Neuronal stem cell (in vitro differentiated cells): ENCODE data around the gene PCNX3.

Experiments
- DNase-seq: peaks from one replicate; pipeline ENCODE4 v3.0.0-alpha.2; 2013; ENCODE audit warnings: low spot score
- H2AFZ ChIP-seq: one replicate; pipeline ENCODE4 v1.6.1; 2013; ENCODE audit warnings: mild to moderate bottlenecking, low read length, inconsistent platforms
- H2AK5ac ChIP-seq: 2 replicates; pipeline ENCODE4 v1.6.1; 2013; ENCODE audit warnings: low read depth, mild to moderate bottlenecking, inconsistent platforms, low read length, moderate library complexity, mixed read lengths
- H2BK120ac ChIP-seq: 2 replicates; pipeline ENCODE4 v1.6.1; 2013; ENCODE audit warnings: low read depth, mild to moderate bottlenecking, inconsistent platforms, low read length, moderate library complexity, mixed read lengths
- H2BK12ac ChIP-seq: one replicate; pipeline ENCODE4 v1.6.1; 2013; ENCODE audit warnings: low read length, inconsistent platforms
- H2BK15ac ChIP-seq: 2 replicates; pipeline ENCODE4 v1.6.1; 2013; ENCODE audit warnings: mild to moderate bottlenecking, low read length, inconsistent platforms, mixed read lengths
- H2BK5ac ChIP-seq: one replicate; pipeline ENCODE4 v1.6.1; 2013; ENCODE audit warnings: inconsistent platforms, mild to moderate bottlenecking, low read length, moderate library complexity
- H3K14ac ChIP-seq: one replicate; pipeline ENCODE4 v1.6.1; 2013; ENCODE audit warnings: low read length, inconsistent platforms
- H3K18ac ChIP-seq: 2 replicates; pipeline ENCODE4 v1.6.1; 2013; ENCODE audit warnings: low read length, inconsistent platforms
- H3K23ac ChIP-seq: 2 replicates; pipeline ENCODE4 v1.6.1; 2013; ENCODE audit warnings: low read depth, mild to moderate bottlenecking, mixed read lengths, low read length, inconsistent platforms; ENCODE audit not compliant: poor library complexity
- H3K27ac ChIP-seq: replicated peaks from 3 replicates; pipeline ENCODE4 v1.5.1; 2013; ENCODE audit warnings: low read length, inconsistent platforms
- H3K27me3 ChIP-seq, 3 experiments: 2 replicates each; pipeline ENCODE4 v1.6.1; 2013; ENCODE audit warnings: low read length in 3 of 3, mild to moderate bottlenecking in 2 of 3, inconsistent platforms in 1 of 3, low read depth in 1 of 3, mixed read lengths in 1 of 3, moderate library complexity in 1 of 3; ENCODE audit not compliant: control insufficient read depth in 3 of 3, insufficient read depth in 3 of 3
- H3K36me3 ChIP-seq, 2 donors: replicated peaks in 1 of 2; 2 replicates each; pipeline ENCODE4 v1.6.1; 2013; ENCODE audit warnings: low read length in 2 of 2; ENCODE audit not compliant: control insufficient read depth in 2 of 2, insufficient read depth in 2 of 2
- H3K4ac ChIP-seq: 2 replicates; pipeline ENCODE4 v1.6.1; 2013; ENCODE audit warnings: inconsistent platforms, mild to moderate bottlenecking, low read length, moderate library complexity
- H3K4me1 ChIP-seq, 2 donors: 1 replicate in 1 of 2; 2 replicates in 1 of 2; pipeline ENCODE4 v1.6.1; 2013; ENCODE audit warnings: low read length in 2 of 2, low read depth in 1 of 2; ENCODE audit not compliant: control insufficient read depth in 2 of 2, insufficient read depth in 1 of 2
- H3K4me2 ChIP-seq: one replicate; pipeline ENCODE4 v1.6.1; 2013; ENCODE audit warnings: mild to moderate bottlenecking, low read length, inconsistent platforms; ENCODE audit not compliant: insufficient read depth, poor library complexity, severe bottlenecking
- H3K4me3 ChIP-seq, 2 donors: 2 replicates each; pipeline ENCODE4 v1.5.1; 2013; ENCODE audit warnings: low read length in 2 of 2, mild to moderate bottlenecking in 2 of 2, inconsistent platforms in 1 of 2, moderate library complexity in 1 of 2
- H3K79me1 ChIP-seq: one replicate; pipeline ENCODE4 v1.6.1; 2013; ENCODE audit warnings: low read depth, mild to moderate bottlenecking, inconsistent platforms, low read length, moderate library complexity
- H3K9ac ChIP-seq: one replicate; pipeline ENCODE4 v1.6.1; 2013; ENCODE audit warnings: mild to moderate bottlenecking, low read depth, low read length, inconsistent platforms; ENCODE audit not compliant: poor library complexity
- H3K9me3 ChIP-seq, 2 donors: replicated peaks in 1 of 2; 2 replicates each; pipeline versions ENCODE3 to v1.6.1; 2013; ENCODE audit warnings: low read length in 2 of 2, mild to moderate bottlenecking in 2 of 2, inconsistent platforms in 1 of 2, low read depth in 1 of 2, mixed read lengths in 1 of 2, moderate library complexity in 1 of 2; ENCODE audit not compliant: control insufficient read depth in 2 of 2, insufficient read depth in 1 of 2
- H4K8ac ChIP-seq: one replicate; pipeline ENCODE4 v1.6.1; 2013; ENCODE audit warnings: low read depth, mild to moderate bottlenecking, inconsistent platforms, low read length, moderate library complexity
- H4K91ac ChIP-seq: one replicate; pipeline ENCODE4 v1.6.1; 2013; ENCODE audit warnings: low read length, low read depth, mild to moderate bottlenecking, inconsistent platforms; ENCODE audit not compliant: poor library complexity
- WGBS, 2 donors: extraction: QIAGEN DNeasy Blood & Tissue Kit; methylation state at CpG; one replicate each; pipeline ENCODE4 v1.1.7; 2013; ENCODE audit warnings: missing lambda C conversion rate in 2 of 2, mixed read lengths in 1 of 2; ENCODE audit not compliant: insufficient read length in 2 of 2, insufficient replicate concordance in 1 of 2; ENCODE audit errors: extremely low coverage in 2 of 2; 5-methylcytosine and 5-hydroxymethylcytosine counted together

The PCNX3 gene

GRCh38 chr11:65599216-65599954, 16.2 kb upstream of the PCNX3 start:
- no peak for DNase-seq
- Histone ChIP-seq H3K27me3 (no peaks in the 10 kb centered on the region), H3K4me2 (no peak overlapping the region)

DNA sequence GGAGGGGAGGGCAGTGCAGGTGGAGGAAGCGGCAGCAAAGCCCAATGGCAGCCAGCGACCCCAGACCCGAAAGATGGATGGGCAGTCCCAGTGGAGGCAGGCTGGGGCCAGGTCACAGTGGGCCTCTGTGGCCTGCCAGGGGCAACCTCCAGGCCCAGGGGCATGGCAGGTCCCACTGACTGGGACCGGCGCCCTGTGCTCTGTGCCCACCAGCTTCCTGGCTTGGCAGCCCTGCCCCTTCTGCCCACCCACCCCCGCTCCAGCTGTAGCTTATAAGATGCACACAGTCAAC, 15.7 kb upstream of the PCNX3 start:
- H3K27ac ChIP-seq: no peak overlapping the region
- no peaks in the 10 kb centered on the region for H3K79me1 ChIP-seq
- H2AK5ac ChIP-seq: no peak overlapping the region
- H3K18ac ChIP-seq: no peak overlapping the region
- no peak overlapping the region for H3K14ac ChIP-seq
- no CpG with 5 or more reads among the region's 6 CpGs for WGBS, 2 donors
- no peak overlapping the region for H4K8ac ChIP-seq
- no peak overlapping the region for H3K4me3 ChIP-seq
- no peaks in the 10 kb centered on the region for H3K27me3 ChIP-seq
- no peak overlapping the region for H2BK12ac ChIP-seq
- no peak for DNase-seq
- H3K9ac ChIP-seq: peak overlapping the region; percentile 30
- no peaks in the 10 kb centered on the region for H3K9me3 ChIP-seq
- H3K4me1 ChIP-seq: no peaks in the 10 kb centered on the region
- no peak overlapping the region for H3K23ac ChIP-seq
- H3K4me2 ChIP-seq: no peak overlapping the region
- H2BK15ac ChIP-seq: no peak overlapping the region
- no peak overlapping the region for H3K4ac ChIP-seq
- H2BK120ac ChIP-seq: no peak overlapping the region
- H3K36me3 ChIP-seq: peaks cover 29 to 61% of the 10 kb centered on the region in 2 donors
- H4K91ac ChIP-seq: no peak overlapping the region
- no peak overlapping the region for H2BK5ac ChIP-seq
- H2AFZ ChIP-seq: no peak overlapping the region

More at GRCh38 chr11:65599216-65599954, 16.2 kb upstream of the PCNX3 start:
- Histone ChIP-seq H3K79me1 (no peaks in the 10 kb centered on the region), H3K36me3 (peaks cover 26 to 56% of the 10 kb centered on the region in 2 donors), H3K23ac (no peak overlapping the region), H3K14ac (no peak overlapping the region), H3K4me3 (no peak overlapping the region), H2BK12ac (no peak overlapping the region), H3K18ac (no peak overlapping the region), H3K4ac (no peak overlapping the region), H2BK5ac (no peak overlapping the region), H4K91ac (no peak overlapping the region), H2AK5ac (no peak overlapping the region), H3K27ac (no peak overlapping the region), H2BK15ac (no peak overlapping the region), H3K4me1 (no peaks in the 10 kb centered on the region), H3K9me3 (no peaks in the 10 kb centered on the region), H2BK120ac (no peak overlapping the region), H3K9ac (peak overlapping the region; percentile 30), H4K8ac (no peak overlapping the region), H2AFZ (no peak overlapping the region)
- no CpG with 5 or more reads among the region's 49 CpGs for WGBS, 2 donors

GRCh38 chr11:65604258-65604657, 11.3 kb upstream of the PCNX3 start:
- Histone ChIP-seq H2AFZ (no peak overlapping the region), H2BK5ac (no peak overlapping the region), H3K9ac (no peak overlapping the region), H3K14ac (no peak overlapping the region), H4K8ac (no peak overlapping the region), H3K27ac (no peak overlapping the region), H3K4me3 (no peak overlapping the region), H2BK12ac (no peak overlapping the region), H2AK5ac (no peak overlapping the region), H3K27me3 (no peaks in the 10 kb centered on the region), H3K4ac (no peak overlapping the region), H3K36me3 (peaks cover 30 to 84% of the 10 kb centered on the region in 2 donors), H3K4me2 (no peak overlapping the region), H3K4me1 (peaks cover 0 to 8% of the 10 kb centered on the region in 2 donors), H3K9me3 (no peaks in the 10 kb centered on the region), H3K18ac (no peak overlapping the region), H2BK15ac (no peak overlapping the region), H3K79me1 (no peaks in the 10 kb centered on the region), H3K23ac (no peak overlapping the region), H2BK120ac (no peak overlapping the region), H4K91ac (no peak overlapping the region)
- DNase-seq: no peak
- no CpG with 5 or more reads among the region's 1 CpG for WGBS, 2 donors

- no peak overlapping the region for H2BK5ac ChIP-seq
- peak overlapping the region; percentile 34 for H2BK15ac ChIP-seq
- H3K9ac ChIP-seq: peak overlapping the region; percentile 74
- H3K14ac ChIP-seq: no peak overlapping the region
- peak; percentile 97 for DNase-seq
- H3K27ac ChIP-seq: no peak overlapping the region
- H3K27me3 ChIP-seq: no peaks in the 10 kb centered on the region
- peaks cover 3% of the 10 kb centered on the region for H3K79me1 ChIP-seq
- no peak overlapping the region for H3K4ac ChIP-seq
- H3K36me3 ChIP-seq: peaks cover 33 to 90% of the 10 kb centered on the region in 2 donors
- H2AK5ac ChIP-seq: peak overlapping the region; percentile 76
- no peak overlapping the region for H4K91ac ChIP-seq
- H3K4me1 ChIP-seq: peaks cover 10 to 12% of the 10 kb centered on the region in 2 donors
- peak overlapping the region; percentile 86 for H3K18ac ChIP-seq
- no CpG with 5 or more reads among the region's 67 CpGs for WGBS, 2 donors
- H2BK120ac ChIP-seq: no peak overlapping the region
- no peak overlapping the region for H4K8ac ChIP-seq
- H2AFZ ChIP-seq: no peak overlapping the region
- H3K23ac ChIP-seq: peak overlapping the region; percentile 12
- no peaks in the 10 kb centered on the region for H3K9me3 ChIP-seq
- no peak overlapping the region for H2BK12ac ChIP-seq
- H3K4me2 ChIP-seq: peak overlapping the region; percentile 81
- H3K4me3 ChIP-seq: peak overlapping the region in 1 of 2 donors; percentile 72
Measured at GRCh38 chr11:65606876-65607613, 8.5 kb upstream of the PCNX3 start.
